HG02981 (cell line): Measurements from ENCODE around the gene CHCHD6.

Experiments
- ATAC-seq: cut with Tn5 transposase; IDR thresholded peaks from one replicate; pipeline ENCODE4 v1.9.1; 2021; ENCODE audit warnings: mild to moderate bottlenecking, moderate library complexity; ENCODE audit not compliant: unreplicated experiment

CHCHD6 gene

GRCh38 chr3:126891141-126891540 is 187.1 kb downstream of the CHCHD6 start:
- no peak for ATAC-seq

GRCh38 chr3:126891791-126892190 is 187.8 kb downstream of the CHCHD6 start:
- no peak for ATAC-seq

GRCh38 chr3:126893651-126894050 is 189.6 kb downstream of the CHCHD6 start:
- ATAC-seq = no peak

- no peak for ATAC-seq
Observed at GRCh38 chr3:126894475-126894874, 190.4 kb downstream of the CHCHD6 start.

- no peak for ATAC-seq
Observed at GRCh38 chr3:126895178-126896066, 191.4 kb downstream of the CHCHD6 start.

GRCh38 chr3:126896067-126896441 is 192.0 kb downstream of the CHCHD6 start:
- ATAC-seq = no peak

GRCh38 chr3:126896968-126897367 is 192.9 kb downstream of the CHCHD6 start:
- ATAC-seq = no peak

- no peak for ATAC-seq
Observed at GRCh38 chr3:126897943-126898342, 193.9 kb downstream of the CHCHD6 start.

- ATAC-seq = no peak
Observed at GRCh38 chr3:126900859-126901540, 197.0 kb downstream of the CHCHD6 start.

- no peak for ATAC-seq
Observed at GRCh38 chr3:126901631-126902030, 197.6 kb downstream of the CHCHD6 start.

- no peak for ATAC-seq
Observed at GRCh38 chr3:126903521-126903920, 199.5 kb downstream of the CHCHD6 start.

- ATAC-seq = no peak
Observed at GRCh38 chr3:126907557-126907956, 203.5 kb downstream of the CHCHD6 start.

- no peak for ATAC-seq
Observed at GRCh38 chr3:126908752-126909275, 204.8 kb downstream of the CHCHD6 start.

- no peak for ATAC-seq
Observed at GRCh38 chr3:126910231-126910630, 206.2 kb downstream of the CHCHD6 start.

GRCh38 chr3:126911162-126912026 is 207.4 kb downstream of the CHCHD6 start:
- peak; percentile 96 for ATAC-seq

- ATAC-seq = no peak
Observed at GRCh38 chr3:126912027-126912422, 208.0 kb downstream of the CHCHD6 start.

GRCh38 chr3:126912491-126913195 is 208.6 kb downstream of the CHCHD6 start:
- ATAC-seq = no peak

GRCh38 chr3:126913524-126913923 is 209.5 kb downstream of the CHCHD6 start:
- ATAC-seq = no peak

GRCh38 chr3:126914226-126914625 is 210.2 kb downstream of the CHCHD6 start:
- ATAC-seq = no peak

- ATAC-seq = no peak
Observed at GRCh38 chr3:126915015-126915414, 211.0 kb downstream of the CHCHD6 start.
